DMS153 treated with DMSO at 0.1 percent for 48 hours (cell line): ENCODE data around the gene HOXC13.

Experiments
- DNase-seq: peaks from one replicate; lab custom pipeline; 2025; ENCODE audit not compliant: unreplicated experiment; lab: John Stamatoyannopoulos, UW

The HOXC13 gene

DNA sequence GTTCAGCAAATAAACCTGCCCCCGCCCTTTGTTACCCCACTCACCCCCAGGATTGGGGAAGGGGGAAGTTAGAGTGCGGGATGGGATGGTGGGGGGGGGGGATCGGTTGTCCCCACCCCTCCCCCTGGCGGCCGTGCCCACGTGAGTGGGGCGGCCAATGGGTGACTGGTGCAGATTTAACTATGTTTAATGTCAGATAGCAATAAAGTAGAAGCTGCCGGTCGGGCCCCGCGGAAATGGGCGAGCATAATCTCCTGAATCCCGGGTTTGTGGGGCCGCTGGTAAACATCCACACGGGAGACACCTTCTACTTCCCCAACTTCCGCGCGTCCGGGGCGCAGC is 16.0 kb downstream of the HOXC13 start, which contains the start of gene HOXC12:
Gene HOXC12, plus strand, starts transcription at position 210 of the 342 bp plus-strand sequence. Its CDS starts 27 bp downstream, at position 237.
- no peak for DNase-seq

DNA sequence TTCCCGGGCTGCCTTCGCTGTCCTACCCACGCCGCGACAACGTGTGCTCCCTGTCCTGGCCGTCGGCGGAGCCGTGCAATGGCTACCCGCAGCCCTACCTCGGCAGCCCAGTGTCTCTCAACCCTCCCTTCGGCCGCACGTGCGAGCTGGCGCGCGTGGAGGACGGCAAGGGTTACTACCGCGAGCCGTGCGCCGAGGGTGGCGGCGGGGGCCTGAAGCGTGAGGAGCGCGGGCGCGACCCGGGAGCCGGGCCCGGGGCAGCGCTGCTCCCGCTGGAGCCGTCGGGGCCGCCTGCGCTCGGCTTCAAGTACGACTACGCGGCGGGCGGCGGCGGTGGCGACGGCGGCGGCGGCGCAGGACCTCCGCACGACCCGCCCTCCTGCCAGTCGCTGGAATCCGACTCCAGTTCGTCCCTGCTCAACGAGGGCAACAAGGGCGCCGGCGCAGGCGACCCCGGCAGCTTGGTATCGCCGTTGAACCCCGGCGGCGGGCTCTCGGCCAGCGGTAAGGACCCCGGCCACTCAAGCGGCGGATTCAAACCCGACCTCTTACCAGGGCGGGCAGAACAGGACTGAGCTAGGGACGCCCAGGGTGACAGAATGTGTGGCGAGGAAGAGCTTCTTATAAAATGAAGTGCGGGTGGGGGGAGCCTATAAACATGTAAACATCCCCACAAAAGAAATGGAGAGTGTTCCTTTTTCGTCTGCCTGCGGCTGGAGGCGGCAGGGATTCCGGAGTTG is 16.6 kb downstream of the HOXC13 start:
- DNase-seq = no peak

- no peak for DNase-seq
These were observed 17.2 kb downstream of the HOXC13 start for GRCh38 chr12:53955776-53956250.

DNA sequence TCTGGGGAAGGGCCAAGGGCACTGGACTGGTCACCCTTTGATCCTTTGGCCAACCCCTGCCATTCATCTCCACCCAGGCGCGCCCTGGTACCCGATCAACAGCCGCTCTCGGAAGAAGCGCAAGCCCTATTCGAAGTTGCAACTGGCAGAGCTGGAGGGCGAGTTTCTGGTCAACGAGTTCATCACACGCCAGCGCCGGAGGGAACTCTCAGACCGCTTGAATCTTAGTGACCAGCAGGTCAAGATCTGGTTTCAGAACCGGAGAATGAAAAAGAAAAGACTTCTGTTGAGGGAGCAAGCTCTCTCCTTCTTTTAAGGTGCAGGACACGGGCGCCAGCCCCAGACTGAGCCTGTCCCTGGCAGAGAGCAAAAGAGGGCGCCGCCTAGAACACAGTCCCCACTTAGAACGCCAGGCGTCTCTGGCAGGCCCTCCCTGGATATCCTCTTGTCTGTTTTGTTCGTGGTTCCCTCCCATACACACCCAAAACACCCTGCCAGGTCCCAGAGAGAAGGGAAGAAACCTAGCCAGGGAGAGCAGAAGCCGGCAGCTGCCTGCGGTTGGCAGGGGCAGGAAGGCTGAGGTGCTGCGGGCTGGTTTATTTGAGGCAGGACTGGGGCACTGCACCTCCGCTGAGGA is 17.7 kb downstream of the HOXC13 start:
- no peak for DNase-seq

GRCh38 chr12:53956914-53957536 is 18.4 kb downstream of the HOXC13 start:
- DNase-seq = no peak

DNA sequence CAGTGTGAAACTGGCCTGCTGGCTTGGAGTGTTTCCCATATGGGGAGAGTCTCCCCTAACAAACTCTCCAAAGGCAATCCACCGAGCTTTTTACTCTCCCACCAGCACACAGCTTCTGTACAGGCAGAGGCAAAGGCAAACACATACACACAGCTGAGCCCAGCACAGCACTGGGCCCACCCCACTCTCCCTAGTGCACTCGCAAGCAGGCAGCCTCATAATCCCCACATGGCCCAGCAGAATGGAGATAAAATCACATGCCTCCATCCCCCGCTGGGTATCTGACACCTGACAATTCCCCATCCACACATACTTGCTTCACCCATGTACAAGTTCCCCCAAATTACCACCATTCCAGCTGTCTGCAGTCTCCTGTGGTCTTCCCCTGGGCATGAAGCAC is 19.5 kb downstream of the HOXC13 start:
- no peak for DNase-seq

DNA sequence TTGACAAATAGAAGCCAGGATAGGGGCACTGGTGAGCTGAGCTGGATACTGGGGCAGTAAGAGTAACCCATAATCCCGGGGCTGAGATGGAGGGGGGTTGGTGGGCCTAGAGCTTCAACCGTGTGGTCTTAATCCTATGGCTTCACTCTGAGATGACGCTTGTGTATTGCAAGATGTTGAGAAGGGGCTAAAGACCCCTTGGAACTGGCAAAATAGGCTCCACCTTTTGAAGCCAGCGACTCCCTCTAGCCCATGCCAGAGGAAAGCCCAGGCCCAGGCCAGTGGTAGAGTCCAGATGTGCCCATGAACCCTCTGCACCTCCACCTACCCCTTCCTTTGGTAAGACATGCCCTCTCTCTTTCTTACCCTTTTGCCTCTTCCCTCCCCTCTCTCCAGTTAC is 20.7 kb downstream of the HOXC13 start:
- DNase-seq = no peak

DNA sequence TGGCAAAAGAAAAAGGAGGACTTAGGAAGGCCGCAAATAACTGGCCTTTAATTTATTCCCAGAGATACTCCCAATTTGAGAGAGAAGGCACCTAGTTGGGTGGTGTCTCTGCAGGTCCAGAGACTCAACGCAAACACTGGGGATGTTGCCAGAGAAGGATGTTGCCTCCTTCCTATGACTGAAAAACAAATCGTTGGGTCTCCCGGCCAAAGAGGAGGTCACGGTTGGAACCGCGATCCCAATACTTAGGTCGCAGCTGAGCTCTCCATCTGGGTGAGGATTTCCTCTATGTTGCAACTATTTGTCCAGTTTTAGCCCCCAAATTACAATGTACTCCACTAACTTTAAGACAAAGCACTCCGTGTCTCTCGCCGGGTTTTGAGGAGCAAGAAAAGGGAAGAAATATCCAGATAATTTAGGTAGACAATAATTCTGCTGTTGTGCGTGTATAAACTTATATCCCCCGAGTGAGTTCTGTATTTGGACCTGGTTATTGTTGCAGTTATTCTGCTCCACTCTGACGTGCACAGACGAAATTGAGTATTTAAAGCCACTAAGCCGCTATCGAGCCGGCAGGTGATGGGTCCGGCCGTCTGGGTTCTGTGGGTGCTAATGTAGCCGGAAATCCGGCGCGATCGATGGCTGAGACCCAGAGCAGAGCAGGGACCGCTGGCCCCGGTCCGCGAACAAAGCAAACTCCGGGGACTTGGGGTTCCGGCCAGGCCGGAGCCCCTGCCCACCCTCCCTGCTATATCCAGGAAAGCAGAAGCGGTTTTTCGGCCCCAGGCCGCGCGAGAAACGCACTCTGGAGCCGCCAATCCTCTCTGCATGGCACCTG is 21.8 kb downstream of the HOXC13 start:
- DNase-seq = no peak

DNA sequence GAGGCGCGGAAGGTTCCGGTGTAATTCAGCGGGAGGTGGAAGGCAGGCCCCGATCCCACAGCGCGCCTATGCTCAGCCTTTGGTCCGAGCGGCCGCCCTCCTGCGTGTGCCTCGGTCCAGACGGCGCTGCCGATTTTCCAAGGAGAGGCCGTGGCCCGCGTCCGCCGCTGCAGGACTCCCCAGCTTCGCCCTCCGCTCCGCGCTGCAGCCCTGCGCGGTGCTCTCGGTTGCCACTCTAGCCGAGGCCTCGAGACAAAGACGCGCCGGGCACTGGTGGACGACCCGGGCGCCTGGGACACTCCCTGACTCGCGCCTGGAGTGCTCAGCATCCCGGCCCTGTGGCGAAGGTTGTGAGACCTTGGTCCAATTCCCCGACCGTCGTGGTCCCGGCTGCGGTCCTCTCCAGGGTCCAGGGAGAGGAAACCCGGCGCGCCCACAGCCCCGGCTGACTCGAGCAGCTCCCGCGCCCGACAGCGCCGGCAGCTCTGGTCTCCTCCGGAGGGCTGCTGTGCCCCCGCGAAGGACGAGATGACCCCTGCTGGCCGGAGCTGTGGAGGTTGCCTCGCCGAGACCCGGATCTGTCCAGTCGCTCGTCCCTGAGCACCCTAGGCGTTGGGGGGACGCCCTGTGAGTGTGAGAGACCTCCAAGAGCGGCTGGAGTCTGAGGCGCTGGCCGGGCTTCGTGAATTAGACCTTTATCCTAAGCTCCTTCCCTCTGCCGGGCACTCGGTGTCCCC is 22.6 kb downstream of the HOXC13 start:
- DNase-seq = no peak

DNA sequence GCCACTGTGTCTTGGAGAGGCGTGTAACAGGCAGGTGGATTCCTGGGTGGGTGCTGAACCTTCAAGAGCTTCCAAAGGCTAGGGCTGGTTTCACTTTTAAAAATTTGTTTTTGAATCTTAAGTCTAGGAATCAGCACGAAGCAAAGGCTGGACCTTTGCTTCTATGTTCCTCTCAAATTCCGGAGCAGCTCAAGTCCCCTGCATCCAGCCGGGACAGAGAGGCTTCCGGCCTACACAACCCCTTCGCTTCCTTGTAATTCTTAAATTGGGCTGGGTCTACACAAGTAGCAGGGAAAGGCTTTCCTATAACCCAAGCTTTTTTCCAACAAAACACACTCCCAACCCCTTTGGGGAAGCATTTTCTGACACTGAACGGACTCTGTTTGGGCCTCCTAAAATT is 24.4 kb downstream of the HOXC13 start:
- DNase-seq = no peak

- no peak for DNase-seq
These were observed 25.0 kb downstream of the HOXC13 start for GRCh38 chr12:53963434-53964314.

GRCh38 chr12:53964315-53964713 is 25.7 kb downstream of the HOXC13 start:
- DNase-seq = no peak

DNA sequence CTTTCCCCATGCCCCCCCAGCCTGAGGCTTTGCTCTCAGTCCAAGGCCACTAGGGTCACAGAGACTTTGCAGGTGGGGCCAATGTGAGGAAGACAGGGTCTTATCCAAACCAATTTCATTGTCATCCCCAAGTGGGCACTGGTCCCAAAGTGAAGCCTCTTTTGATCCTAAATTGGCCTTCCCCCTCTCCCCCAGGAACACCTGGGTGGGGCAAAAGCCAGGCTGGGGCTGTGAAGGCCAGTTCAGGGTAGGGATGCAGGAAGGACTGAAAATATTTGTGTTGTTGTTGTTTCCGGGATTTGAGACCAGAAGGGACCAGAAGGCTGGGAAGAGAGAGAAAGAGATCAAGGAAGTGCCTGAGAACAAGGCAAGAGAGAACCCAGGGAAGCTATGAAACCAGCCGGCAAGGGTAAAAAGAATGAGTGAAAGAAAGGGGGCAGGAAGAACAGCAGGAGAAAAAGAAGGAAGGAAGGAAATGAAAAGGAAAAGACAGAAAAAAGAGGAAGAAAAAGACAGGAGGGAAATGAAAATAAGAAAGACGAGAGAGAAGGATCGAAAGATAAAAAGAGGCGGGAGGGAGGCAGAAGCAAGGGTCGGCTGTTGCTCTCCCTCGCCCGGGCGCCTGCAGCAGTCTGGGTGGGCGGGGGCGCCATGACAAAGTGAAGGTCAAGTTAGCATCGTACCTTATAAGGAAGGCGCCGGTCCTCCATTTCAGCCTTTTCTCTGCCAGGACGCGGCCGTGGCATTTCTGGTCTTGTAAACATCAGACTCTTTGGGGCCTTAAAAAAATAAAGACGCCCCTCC is 26.9 kb downstream of the HOXC13 start:
- no peak for DNase-seq

- DNase-seq = no peak
These were observed 27.4 kb downstream of the HOXC13 start for GRCh38 chr12:53966085-53966384.

- no peak for DNase-seq
These were observed 27.9 kb downstream of the HOXC13 start for GRCh38 chr12:53966385-53967133.

DNA sequence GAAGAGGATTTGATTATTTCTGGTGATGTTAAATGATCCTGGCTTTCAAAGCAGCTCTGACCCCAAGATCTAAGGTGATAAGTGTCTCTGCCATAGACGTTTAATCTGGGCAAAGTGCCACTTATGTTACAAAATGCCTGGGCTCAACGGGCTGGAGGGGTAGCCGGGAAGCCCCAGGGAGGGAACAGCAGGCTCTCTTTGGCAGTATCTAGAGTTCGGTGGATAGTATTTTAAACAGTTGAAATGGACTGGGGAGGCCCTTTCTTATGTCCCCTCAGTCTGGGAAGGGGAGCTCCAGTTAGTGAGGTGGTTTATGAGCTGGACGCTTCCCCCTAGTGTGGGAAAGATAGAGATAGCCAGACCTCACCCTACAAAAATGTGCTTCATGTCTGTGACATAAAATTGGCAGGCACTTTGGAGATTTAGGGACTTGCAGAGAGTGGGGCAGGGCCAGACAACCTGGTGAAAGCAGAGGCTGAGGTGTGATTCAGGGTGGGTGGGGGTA is 28.8 kb downstream of the HOXC13 start:
- DNase-seq = no peak

- no peak for DNase-seq
These were observed 29.8 kb downstream of the HOXC13 start for GRCh38 chr12:53968214-53969127.
